SJSA1 (cell line): ENCODE data around the gene SHROOM2. TPM values are rescaled to one million over a fixed set of nuclear protein-coding genes. Genes with fewer than 3 reads are reported as not detected.
"Not testable (repeated sequence)": the region's sequence is repeated elsewhere in the genome, so short reads cannot be mapped to it uniquely, and the experiment has no call there.

Experiments
- DNase-seq, 2 experiments: peaks; one replicate each; pipeline ENCODE4 v3.0.0-alpha.2; 2015 to 2020; ENCODE audit warnings: low spot score in 2 of 2, low read depth in 1 of 2
- H3K27ac ChIP-seq: fragments of 250-450 bp; sonication (Bioruptor Pico); 2 replicates; pipeline ENCODE4 v1.5.1; 2020; ENCODE audit warnings: mild to moderate bottlenecking, moderate library complexity
- H3K27me3 ChIP-seq: fragments of 250-450 bp; sonication (Bioruptor Pico); replicated peaks from 2 replicates; pipeline ENCODE4 v1.5.1; 2020; ENCODE audit warnings: mild to moderate bottlenecking, moderate library complexity
- H3K36me3 ChIP-seq: fragments of 250-450 bp; sonication (Bioruptor Pico); 2 replicates; pipeline ENCODE4 v1.5.1; 2020; ENCODE audit warnings: mild to moderate bottlenecking
- H3K4me1 ChIP-seq: fragments of 250-450 bp; sonication (Bioruptor Pico); replicated peaks from 2 replicates; pipeline ENCODE4 v1.6.1; 2021; ENCODE audit warnings: mild to moderate bottlenecking
- H3K4me3 ChIP-seq: fragments of 250-450 bp; sonication (Bioruptor Pico); 2 replicates; pipeline ENCODE4 v1.5.1; 2020; ENCODE audit warnings: mild to moderate bottlenecking
- H3K9me3 ChIP-seq: fragments of 250-450 bp; sonication (Bioruptor Pico); replicated peaks from 2 replicates; pipeline ENCODE4 v1.5.1; 2020; ENCODE audit warnings: mild to moderate bottlenecking
- total RNA-seq: library from RNA; depleted of rRNA; stranded (reverse); fragments of >200 nt; shearing (Covaris generic); gene quantifications from 2 replicates; pipeline ENCODE4 v1.2.3, GENCODE V29; 2014

Gene SHROOM2
- total RNA-seq, 1 experiment from 2014 or later, result 0.58 TPM

GRCh38 chrX:9765072-9765736, 21.0 kb upstream of the SHROOM2 start:
- Histone ChIP-seq H3K27ac (no peak overlapping the region), H3K4me3 (no peak overlapping the region), H3K36me3 (no peaks in the 10 kb centered on the region), H3K27me3 (no peaks in the 10 kb centered on the region), H3K9me3 (no peaks in the 10 kb centered on the region), H3K4me1 (no peaks in the 10 kb centered on the region)
- DNase-seq, result no peak

GRCh38 chrX:9765737-9766097, 20.5 kb upstream of the SHROOM2 start, which contains the start of gene GPR143:
Gene GPR143 (minus strand): TSS chrX:9765847. CDS start chrX:9765817, 30 bp downstream.
- no peaks in the 10 kb centered on the region for H3K9me3 ChIP-seq
- H3K36me3 ChIP-seq, result no peaks in the 10 kb centered on the region
- no peaks in the 10 kb centered on the region for H3K4me1 ChIP-seq
- no peak within 1 kb of the TSS for H3K4me3 ChIP-seq
- H3K27me3 ChIP-seq, result no peaks in the 10 kb centered on the region
- no peak within 1 kb of the TSS for H3K27ac ChIP-seq
- no peak for DNase-seq

GRCh38 chrX:9767375-9767774, 18.9 kb upstream of the SHROOM2 start:
- H3K36me3 ChIP-seq, result no peaks in the 10 kb centered on the region
- H3K27me3 ChIP-seq, result no peaks in the 10 kb centered on the region
- DNase-seq, result no peak
- no peak overlapping the region for H3K4me3 ChIP-seq
- H3K4me1 ChIP-seq, result no peaks in the 10 kb centered on the region
- H3K27ac ChIP-seq, result no peak overlapping the region
- H3K9me3 ChIP-seq, result no peaks in the 10 kb centered on the region

- not testable (repeated sequence) for H3K36me3 ChIP-seq, H3K4me3 ChIP-seq, DNase-seq, H3K9me3 ChIP-seq, H3K27me3 ChIP-seq, H3K27ac ChIP-seq, H3K4me1 ChIP-seq
Observed at GRCh38 chrX:9768321-9768839, 17.8 kb upstream of the SHROOM2 start.

GRCh38 chrX:9770319-9770718, 15.9 kb upstream of the SHROOM2 start:
- H3K27me3 ChIP-seq, result no peaks in the 10 kb centered on the region
- no peaks in the 10 kb centered on the region for H3K4me1 ChIP-seq
- H3K36me3 ChIP-seq, result no peaks in the 10 kb centered on the region
- no peak for DNase-seq
- no peak overlapping the region for H3K27ac ChIP-seq
- no peaks in the 10 kb centered on the region for H3K9me3 ChIP-seq
- no peak overlapping the region for H3K4me3 ChIP-seq

- Histone ChIP-seq H3K4me3 (no peak overlapping the region), H3K36me3 (no peaks in the 10 kb centered on the region), H3K27me3 (no peaks in the 10 kb centered on the region), H3K27ac (no peak overlapping the region), H3K4me1 (no peaks in the 10 kb centered on the region), H3K9me3 (no peaks in the 10 kb centered on the region)
- DNase-seq, result no peak
Observed at GRCh38 chrX:9772943-9773342, 13.3 kb upstream of the SHROOM2 start.

GRCh38 chrX:9775930-9776329, 10.3 kb upstream of the SHROOM2 start:
- no peaks in the 10 kb centered on the region for H3K9me3 ChIP-seq
- H3K27ac ChIP-seq, result no peak overlapping the region
- no peak for DNase-seq
- no peaks in the 10 kb centered on the region for H3K27me3 ChIP-seq
- H3K4me3 ChIP-seq, result no peak overlapping the region
- no peaks in the 10 kb centered on the region for H3K36me3 ChIP-seq
- H3K4me1 ChIP-seq, result no peaks in the 10 kb centered on the region

GRCh38 chrX:9781941-9782340, 4.3 kb upstream of the SHROOM2 start:
- H3K36me3 ChIP-seq, result no peaks in the 10 kb centered on the region

GRCh38 chrX:9784332-9784731, 1.9 kb upstream of the SHROOM2 start:
- peaks cover 10% of the 10 kb centered on the region for H3K27me3 ChIP-seq
- H3K36me3 ChIP-seq, result no peaks in the 10 kb centered on the region
- H3K4me1 ChIP-seq, result peaks cover 5% of the 10 kb centered on the region; the same call in 1 of the 2 replicates
- no peak for DNase-seq
- no peak overlapping the region for H3K27ac ChIP-seq
- no peak overlapping the region for H3K4me3 ChIP-seq
- H3K9me3 ChIP-seq, result no peaks in the 10 kb centered on the region

More at GRCh38 chrX:9781941-9782340, 4.3 kb upstream of the SHROOM2 start:
- Histone ChIP-seq H3K27ac (no peak overlapping the region), H3K9me3 (no peaks in the 10 kb centered on the region), H3K27me3 (peaks cover 4% of the 10 kb centered on the region), H3K4me3 (no peak overlapping the region), H3K4me1 (peaks cover 5% of the 10 kb centered on the region; the same call in 1 of the 2 replicates)
- DNase-seq, result no peak

- Histone ChIP-seq H3K4me1 (peaks cover 5% of the 10 kb centered on the region; the same call in 1 of the 2 replicates), H3K4me3 (no peak overlapping the region), H3K9me3 (no peaks in the 10 kb centered on the region), H3K27ac (no peak overlapping the region), H3K27me3 (peaks cover 10% of the 10 kb centered on the region), H3K36me3 (no peaks in the 10 kb centered on the region)
- DNase-seq, result no peak
Observed at GRCh38 chrX:9785254-9785943, 830 bp upstream of the SHROOM2 start.

GRCh38 chrX:9786798-9787635, 788 bp downstream of the SHROOM2 start:
- Histone ChIP-seq H3K9me3 (no peaks in the 10 kb centered on the region), H3K36me3 (no peaks in the 10 kb centered on the region), H3K27ac (no peak overlapping the region), H3K27me3 (peaks cover 10% of the 10 kb centered on the region), H3K4me3 (peak overlapping the region; percentile 32), H3K4me1 (peaks cover 5% of the 10 kb centered on the region; the same call in 1 of the 2 replicates)
- no peak for DNase-seq

- H3K4me3 ChIP-seq, result no peak overlapping the region
- peak in 1 of 2 experiments; percentile 1 for DNase-seq
- no peak overlapping the region for H3K27ac ChIP-seq
- H3K36me3 ChIP-seq, result no peaks in the 10 kb centered on the region
- H3K9me3 ChIP-seq, result no peaks in the 10 kb centered on the region
- H3K4me1 ChIP-seq, result peaks cover 5% of the 10 kb centered on the region; the same call in 1 of the 2 replicates
- peaks cover 10% of the 10 kb centered on the region for H3K27me3 ChIP-seq
Observed at GRCh38 chrX:9788911-9789310, 2.7 kb downstream of the SHROOM2 start.

- H3K9me3 ChIP-seq, result no peaks in the 10 kb centered on the region
- H3K4me3 ChIP-seq, result no peak overlapping the region
- H3K27me3 ChIP-seq, result peaks cover 10% of the 10 kb centered on the region
Observed at GRCh38 chrX:9789555-9789954, 3.3 kb downstream of the SHROOM2 start.

More at GRCh38 chrX:9789555-9789954, 3.3 kb downstream of the SHROOM2 start:
- no peak for DNase-seq
- Histone ChIP-seq H3K36me3 (no peaks in the 10 kb centered on the region), H3K27ac (no peak overlapping the region), H3K4me1 (peaks cover 5% of the 10 kb centered on the region; the same call in 1 of the 2 replicates)
